ENCODE measurements around the gene NCAM1. TPM values are rescaled to one million over a fixed set of nuclear protein-coding genes. Genes with fewer than 3 reads are reported as not detected.

NCAM1 gene
- total RNA-seq, 1 experiment from 2014 or later: 5.9 TPM

GRCh38 chr11:112989198-112989597, 28.0 kb downstream of the NCAM1 start:
- Mint-ChIP-seq H3K36me3 (peaks cover 22% of the 10 kb centered on the region), H3K27me3 (ENCODE audit: low read depth) (no peaks in the 10 kb centered on the region; the same call in 1 of the 2 replicates), H3K4me3 (no peak overlapping the region), H3K27ac (no peak overlapping the region), H3K9me3 (peaks cover 56% of the 10 kb centered on the region), H3K4me1 (no peaks in the 10 kb centered on the region)
- CTCF ChIA-PET: no interaction called here
- ATAC-seq (no peak), DNase-seq (ENCODE audit: low spot score) (no peak)
- TF ChIP-seq MXD4 (CRISPR knock-in tag; IDR thresholded peaks at IDR 0.05; ENCODE audit: borderline replicate concordance) (no peak), FOXK1 (CRISPR knock-in tag; IDR thresholded peaks at IDR 0.05) (no peak), PRRX2 (CRISPR knock-in tag; IDR thresholded peaks at IDR 0.05) (no peak), TEAD4 (CRISPR knock-in tag; IDR thresholded peaks at IDR 0.05) (no peak), ZNF425 (CRISPR knock-in tag; conservative IDR thresholded peaks at IDR 0.05) (no peak), STAT6 (CRISPR knock-in tag; conservative IDR thresholded peaks at IDR 0.05; ENCODE audit: low read depth) (no peak), ZBTB21 (CRISPR knock-in tag; IDR thresholded peaks at IDR 0.05; ENCODE audit: borderline replicate concordance) (no peak), ZNF219 (CRISPR knock-in tag; IDR thresholded peaks at IDR 0.05; ENCODE audit: borderline replicate concordance) (no peak), ZBTB43 (CRISPR knock-in tag; IDR thresholded peaks at IDR 0.05) (no peak), E2F1 (CRISPR knock-in tag; IDR thresholded peaks at IDR 0.05) (no peak), MYBL2 (CRISPR knock-in tag; IDR thresholded peaks at IDR 0.05) (no peak), ZNF416 (CRISPR knock-in tag; IDR thresholded peaks at IDR 0.05) (no peak), CDX4 (CRISPR knock-in tag; IDR thresholded peaks at IDR 0.05; ENCODE audit: borderline replicate concordance) (no peak)
- TF ChIP-seq, protein P1, sequence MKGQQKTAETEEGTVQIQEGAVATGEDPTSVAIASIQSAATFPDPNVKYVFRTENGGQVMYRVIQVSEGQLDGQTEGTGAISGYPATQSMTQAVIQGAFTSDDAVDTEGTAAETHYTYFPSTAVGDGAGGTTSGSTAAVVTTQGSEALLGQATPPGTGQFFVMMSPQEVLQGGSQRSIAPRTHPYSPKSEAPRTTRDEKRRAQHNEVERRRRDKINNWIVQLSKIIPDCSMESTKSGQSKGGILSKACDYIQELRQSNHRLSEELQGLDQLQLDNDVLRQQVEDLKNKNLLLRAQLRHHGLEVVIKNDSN (CRISPR knock-in tag; IDR thresholded peaks at IDR 0.05): no peak
- TF ChIP-seq, protein P2, sequence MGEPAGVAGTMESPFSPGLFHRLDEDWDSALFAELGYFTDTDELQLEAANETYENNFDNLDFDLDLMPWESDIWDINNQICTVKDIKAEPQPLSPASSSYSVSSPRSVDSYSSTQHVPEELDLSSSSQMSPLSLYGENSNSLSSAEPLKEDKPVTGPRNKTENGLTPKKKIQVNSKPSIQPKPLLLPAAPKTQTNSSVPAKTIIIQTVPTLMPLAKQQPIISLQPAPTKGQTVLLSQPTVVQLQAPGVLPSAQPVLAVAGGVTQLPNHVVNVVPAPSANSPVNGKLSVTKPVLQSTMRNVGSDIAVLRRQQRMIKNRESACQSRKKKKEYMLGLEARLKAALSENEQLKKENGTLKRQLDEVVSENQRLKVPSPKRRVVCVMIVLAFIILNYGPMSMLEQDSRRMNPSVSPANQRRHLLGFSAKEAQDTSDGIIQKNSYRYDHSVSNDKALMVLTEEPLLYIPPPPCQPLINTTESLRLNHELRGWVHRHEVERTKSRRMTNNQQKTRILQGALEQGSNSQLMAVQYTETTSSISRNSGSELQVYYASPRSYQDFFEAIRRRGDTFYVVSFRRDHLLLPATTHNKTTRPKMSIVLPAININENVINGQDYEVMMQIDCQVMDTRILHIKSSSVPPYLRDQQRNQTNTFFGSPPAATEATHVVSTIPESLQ (CRISPR knock-in tag; IDR thresholded peaks at IDR 0.05): no peak
- POLR2A ChIA-PET: no interaction called here
